Fibroblast of lung (primary cell): ENCODE results near the gene AGBL3. TPM values are rescaled to one million over a fixed set of nuclear protein-coding genes. Genes with fewer than 3 reads are reported as not detected.

Experiments used
- DNase-seq, 2 donors: peaks; one replicate each; pipeline versions ENCODE4 v3.0.0 to v3.0.0-alpha.2; 2010; ENCODE audit warnings: low read depth in 2 of 2
- H2AFZ ChIP-seq: 2 replicates; pipeline ENCODE4 v1.5.1; 2012; ENCODE audit warnings: low read length, control low read depth, inconsistent platforms
- H3K27ac ChIP-seq: 2 replicates; pipeline ENCODE4 v1.5.1; 2011; ENCODE audit warnings: low read length, control low read depth; ENCODE audit not compliant: insufficient read depth
- H3K27me3 ChIP-seq: 2 replicates; pipeline ENCODE4 v1.5.1; 2011; ENCODE audit warnings: mild to moderate bottlenecking, low read length; ENCODE audit not compliant: control insufficient read depth, insufficient read depth
- H3K36me3 ChIP-seq: 2 replicates; pipeline ENCODE4 v1.5.1; 2011; ENCODE audit warnings: low read length; ENCODE audit not compliant: control insufficient read depth, insufficient read depth
- H3K4me1 ChIP-seq: 2 replicates; pipeline ENCODE4 v1.5.1; 2011; ENCODE audit warnings: low read length; ENCODE audit not compliant: control insufficient read depth, insufficient read depth; ENCODE audit errors: extremely low read depth
- H3K4me2 ChIP-seq: 2 replicates; pipeline ENCODE4 v1.5.1; 2011; ENCODE audit warnings: low read length, control low read depth; ENCODE audit not compliant: insufficient read depth; ENCODE audit errors: extremely low read depth
- H3K4me3 ChIP-seq, 4 experiments: fragments of 200-600 bp in 1 of 4; sonication (generic) in 1 of 4; replicated peaks in 1 of 4; 2 replicates each; pipeline ENCODE4 v1.5.1; 2011 to 2016; ENCODE audit warnings: low read length in 4 of 4, low read depth in 3 of 4, mild to moderate bottlenecking in 3 of 4, control low read depth in 2 of 4, inconsistent platforms in 1 of 4, mixed read lengths in 1 of 4; ENCODE audit not compliant: insufficient read depth in 1 of 4; ENCODE audit errors: control extremely low read depth in 1 of 4
- H3K79me2 ChIP-seq: 2 replicates; pipeline ENCODE4 v1.5.1; 2012; ENCODE audit warnings: mild to moderate bottlenecking, low read length, inconsistent platforms; ENCODE audit not compliant: control insufficient read depth, insufficient read depth
- H3K9ac ChIP-seq: 2 replicates; pipeline ENCODE4 v1.5.1; 2011; ENCODE audit warnings: mild to moderate bottlenecking, low read length, control low read depth; ENCODE audit not compliant: insufficient read depth
- H3K9me3 ChIP-seq: 2 replicates; pipeline ENCODE4 v1.5.1; 2012; ENCODE audit warnings: low read depth, low read length; ENCODE audit not compliant: control insufficient read depth, insufficient read depth
- H4K20me1 ChIP-seq: 2 replicates; pipeline ENCODE4 v1.5.1; 2011; ENCODE audit warnings: low read length; ENCODE audit not compliant: control insufficient read depth, insufficient read depth; ENCODE audit errors: extremely low read depth
- EZH2 ChIP-seq: IDR thresholded peaks from 2 replicates; pipeline ENCODE4 v1.5.1; 2012; ENCODE audit warnings: low read length, control low read depth, mild to moderate bottlenecking; ENCODE audit errors: missing control alignments
- polyA plus RNA-seq, 2 donors: library from polyadenylated mRNA; depleted of rRNA in 1 of 2; stranded (reverse) in 1 of 2; unstranded in 1 of 2; fragments of >200 nt; gene quantifications; 2 replicates each; pipeline ENCODE4 v1.2.1, GENCODE V29; 2011 to 2012; ENCODE audit warnings: missing spikeins in 1 of 2
- total RNA-seq: library from RNA; depleted of rRNA; stranded (reverse); fragments of >200 nt; gene quantifications from 2 replicates; pipeline ENCODE4 v1.2.1, GENCODE V29; 2014
- TF ChIP-seq, protein P1 (sequence below), 2 donors: IDR thresholded peaks in 1 of 2; conservative IDR thresholded peaks in 1 of 2; 1 replicate in 1 of 2; 2 replicates in 1 of 2; pipeline ENCODE4 v1.5.1; 2011 to 2012; ENCODE audit warnings: low read length in 2 of 2, control low read depth in 1 of 2, inconsistent platforms in 1 of 2, low read depth in 1 of 2, mild to moderate bottlenecking in 1 of 2

AGBL3 gene
- total and polyA plus RNA-seq, 2 donors (not counting 1 experiment from before 2014, with no cell fraction given) = 0.56 to 1.3 TPM

DNA sequence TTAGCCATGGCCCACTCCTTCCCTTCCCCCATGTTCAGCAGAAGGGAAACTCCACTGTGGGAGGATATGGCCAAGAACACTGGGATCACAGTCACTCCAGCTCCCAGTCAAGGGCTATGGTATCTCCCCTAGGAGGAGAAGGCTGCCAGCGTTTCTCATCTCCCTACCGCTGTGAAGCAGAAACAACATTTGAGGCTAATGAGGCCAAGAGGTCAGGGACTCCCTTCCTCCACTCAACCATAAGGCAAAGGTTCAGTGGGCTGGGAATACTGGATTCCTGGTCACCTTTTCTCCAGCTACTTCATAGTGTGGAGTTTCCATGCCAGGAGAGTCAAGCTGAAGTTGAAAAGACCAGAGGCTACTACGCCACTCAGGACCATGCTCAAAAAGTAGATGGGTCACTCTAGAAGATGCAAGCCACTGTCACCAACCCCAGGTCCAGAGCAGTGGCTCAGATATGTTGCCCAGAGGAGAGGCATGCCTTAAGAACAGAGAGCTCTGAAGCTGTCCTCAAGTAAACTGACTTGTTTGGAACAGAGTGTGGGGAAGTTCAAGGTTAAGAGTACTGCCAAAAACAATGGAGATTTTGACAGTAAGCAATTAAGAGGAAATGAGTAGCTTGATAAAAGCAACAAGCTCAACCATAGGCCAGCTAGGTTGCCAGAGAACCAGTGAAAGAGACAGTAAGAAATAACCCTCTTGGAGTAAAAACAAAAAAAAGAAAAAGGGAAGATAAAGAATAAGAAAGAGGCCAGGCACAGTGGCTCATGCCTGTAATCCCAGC is 157.8 kb downstream of the AGBL3 start:
- Histone ChIP-seq H3K36me3 (no peaks in the 10 kb centered on the region), H3K9ac (no peak overlapping the region), H3K27ac (no peak overlapping the region), H2AFZ (no peak overlapping the region), H3K4me1 (no peaks in the 10 kb centered on the region), H3K4me3 (no peak overlapping the region), H3K9me3 (no peaks in the 10 kb centered on the region), H3K4me2 (no peak overlapping the region), H3K27me3 (no peaks in the 10 kb centered on the region), H3K79me2 (no peaks in the 10 kb centered on the region), H4K20me1 (no peaks in the 10 kb centered on the region)
- DNase-seq = no peak
- TF ChIP-seq, protein P1, sequence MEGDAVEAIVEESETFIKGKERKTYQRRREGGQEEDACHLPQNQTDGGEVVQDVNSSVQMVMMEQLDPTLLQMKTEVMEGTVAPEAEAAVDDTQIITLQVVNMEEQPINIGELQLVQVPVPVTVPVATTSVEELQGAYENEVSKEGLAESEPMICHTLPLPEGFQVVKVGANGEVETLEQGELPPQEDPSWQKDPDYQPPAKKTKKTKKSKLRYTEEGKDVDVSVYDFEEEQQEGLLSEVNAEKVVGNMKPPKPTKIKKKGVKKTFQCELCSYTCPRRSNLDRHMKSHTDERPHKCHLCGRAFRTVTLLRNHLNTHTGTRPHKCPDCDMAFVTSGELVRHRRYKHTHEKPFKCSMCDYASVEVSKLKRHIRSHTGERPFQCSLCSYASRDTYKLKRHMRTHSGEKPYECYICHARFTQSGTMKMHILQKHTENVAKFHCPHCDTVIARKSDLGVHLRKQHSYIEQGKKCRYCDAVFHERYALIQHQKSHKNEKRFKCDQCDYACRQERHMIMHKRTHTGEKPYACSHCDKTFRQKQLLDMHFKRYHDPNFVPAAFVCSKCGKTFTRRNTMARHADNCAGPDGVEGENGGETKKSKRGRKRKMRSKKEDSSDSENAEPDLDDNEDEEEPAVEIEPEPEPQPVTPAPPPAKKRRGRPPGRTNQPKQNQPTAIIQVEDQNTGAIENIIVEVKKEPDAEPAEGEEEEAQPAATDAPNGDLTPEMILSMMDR (conservative IDR thresholded peaks at IDR 0.05 in 1 of 2, IDR thresholded peaks at IDR 0.05 in 1 of 2; ENCODE audit: low read depth in 1 of 2, low read length in 2 of 2) = no peak
- TF ChIP-seq EZH2 = no peak

DNA sequence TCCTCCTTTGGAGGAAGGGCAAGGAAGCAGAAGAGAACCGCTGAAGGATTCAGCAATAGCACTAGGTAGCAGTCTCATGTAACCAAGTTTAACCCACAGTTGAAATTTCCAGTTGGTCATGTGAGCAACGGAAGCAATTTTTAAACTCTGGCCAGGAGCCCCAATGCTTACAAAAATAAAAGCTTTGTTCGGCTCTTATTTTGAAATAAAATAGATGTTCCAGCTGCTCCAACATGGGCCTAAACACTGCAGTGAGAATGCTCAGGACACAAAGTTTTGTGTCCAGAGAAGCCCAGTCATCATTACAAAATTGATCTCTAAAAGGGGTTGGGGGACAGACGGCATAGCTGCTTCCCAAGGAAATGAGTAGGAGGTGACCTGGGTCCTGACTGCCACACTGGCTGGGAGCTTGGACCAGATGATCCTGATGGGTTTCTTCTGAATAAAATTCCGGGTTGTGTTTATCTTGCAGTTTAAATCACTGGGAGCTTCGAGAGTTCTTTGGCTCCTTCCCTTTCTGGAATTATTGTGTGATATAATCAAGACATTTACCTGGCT is 161.1 kb downstream of the AGBL3 start:
- DNase-seq = peak in 1 of 2 donors; percentile 74
- Histone ChIP-seq H4K20me1 (no peaks in the 10 kb centered on the region), H3K9ac (peak overlapping the region; percentile 64)

More for the DNA sequence above, 161.1 kb downstream of the AGBL3 start:
- no peak for TF ChIP-seq EZH2
- TF ChIP-seq, protein P1 (conservative IDR thresholded peaks at IDR 0.05 in 1 of 2, IDR thresholded peaks at IDR 0.05 in 1 of 2; ENCODE audit: low read depth in 1 of 2, low read length in 2 of 2) = no peak
- no peaks in the 10 kb centered on the region for H3K27me3 ChIP-seq
- no peaks in the 10 kb centered on the region for H3K36me3 ChIP-seq
- peak overlapping the region; percentile 14 to 64 (median 44) for H3K4me3 ChIP-seq
- no peaks in the 10 kb centered on the region for H3K4me1 ChIP-seq
- H3K79me2 ChIP-seq = no peaks in the 10 kb centered on the region
- H3K9me3 ChIP-seq = no peaks in the 10 kb centered on the region
- peak overlapping the region; percentile 90 for H3K27ac ChIP-seq
- H3K4me2 ChIP-seq = peak overlapping the region; percentile 92
- peak overlapping the region; percentile 58 for H2AFZ ChIP-seq
